DMS153 (cell line): Measurements from ENCODE around the gene PCDH9.

Experiments
- DNase-seq: peaks from one replicate; lab custom pipeline; 2025; lab: John Stamatoyannopoulos, UW

Gene PCDH9

GRCh38 chr13:66974174-66974573 is 256.0 kb downstream of the PCDH9 start:
- DNase-seq = no peak

- DNase-seq = no peak
These were observed 257.5 kb downstream of the PCDH9 start for GRCh38 chr13:66972659-66973058.

GRCh38 chr13:66971004-66971403 is 259.1 kb downstream of the PCDH9 start:
- DNase-seq = no peak

GRCh38 chr13:66969291-66969690 is 260.8 kb downstream of the PCDH9 start:
- DNase-seq = no peak

GRCh38 chr13:66967811-66968597 is 262.1 kb downstream of the PCDH9 start:
- DNase-seq = no peak

GRCh38 chr13:66965181-66965580 is 265.0 kb downstream of the PCDH9 start:
- DNase-seq = no peak

GRCh38 chr13:66962953-66963352 is 267.2 kb downstream of the PCDH9 start:
- no peak for DNase-seq

GRCh38 chr13:66958611-66959010 is 271.5 kb downstream of the PCDH9 start:
- DNase-seq = no peak

- DNase-seq = no peak
These were observed 277.6 kb downstream of the PCDH9 start for GRCh38 chr13:66952507-66952906.

- DNase-seq = no peak
These were observed 278.7 kb downstream of the PCDH9 start for GRCh38 chr13:66951426-66951825.

GRCh38 chr13:66950666-66951065 is 279.5 kb downstream of the PCDH9 start:
- no peak for DNase-seq

- no peak for DNase-seq
These were observed 281.2 kb downstream of the PCDH9 start for GRCh38 chr13:66948910-66949309.

GRCh38 chr13:66943530-66943929 is 286.6 kb downstream of the PCDH9 start:
- DNase-seq = no peak

GRCh38 chr13:66940113-66940512 is 290.0 kb downstream of the PCDH9 start:
- no peak for DNase-seq

- no peak for DNase-seq
These were observed 292.7 kb downstream of the PCDH9 start for GRCh38 chr13:66937423-66937822.

GRCh38 chr13:66933994-66934393 is 296.1 kb downstream of the PCDH9 start:
- no peak for DNase-seq

- DNase-seq = no peak
These were observed 296.6 kb downstream of the PCDH9 start for GRCh38 chr13:66933527-66933926.

GRCh38 chr13:66927562-66927961 is 302.6 kb downstream of the PCDH9 start:
- DNase-seq = no peak

GRCh38 chr13:66926851-66927524 is 303.1 kb downstream of the PCDH9 start:
- peak; percentile 1 for DNase-seq

- no peak for DNase-seq
These were observed 303.8 kb downstream of the PCDH9 start for GRCh38 chr13:66926200-66926850.

- no peak for DNase-seq
These were observed 307.7 kb downstream of the PCDH9 start for GRCh38 chr13:66922444-66922843.

- DNase-seq = no peak
These were observed 308.7 kb downstream of the PCDH9 start for GRCh38 chr13:66921437-66921836.

GRCh38 chr13:66915596-66916185 is 314.4 kb downstream of the PCDH9 start:
- peak; percentile 15 for DNase-seq
